Activated T-cell treated with anti-CD3 and anti-CD28 coated beads for 4 hours (primary cell): ENCODE results near the gene NPB.
"Not testable (repeated sequence)": the region's sequence is repeated elsewhere in the genome, so short reads cannot be mapped to it uniquely, and the experiment has no call there.

Source experiments
- DNase-seq: peaks from one replicate; pipeline ENCODE4 v3.0.0-alpha.2; 2020

NPB gene

GRCh38 chr17:81913394-81914102, 11.5 kb downstream of the NPB start:
- no peak for DNase-seq

- no peak for DNase-seq
These were observed 12.2 kb downstream of the NPB start for GRCh38 chr17:81914103-81914850.

GRCh38 chr17:81915331-81915730, 13.3 kb downstream of the NPB start:
- no peak for DNase-seq

- no peak for DNase-seq
These were observed 14.4 kb downstream of the NPB start for GRCh38 chr17:81916234-81917001.

GRCh38 chr17:81917565-81918332, 15.7 kb downstream of the NPB start, which contains the start of gene SIRT7:
Gene SIRT7 (minus strand): TSS chr17:81918176. CDS start chr17:81918131, 45 bp downstream.
- peak; percentile 72 for DNase-seq

- DNase-seq: not testable (repeated sequence)
These were observed 16.3 kb downstream of the NPB start for GRCh38 chr17:81918333-81918669.

GRCh38 chr17:81918832-81919545, 17.0 kb downstream of the NPB start:
- no peak for DNase-seq

GRCh38 chr17:81920612-81921536, 18.8 kb downstream of the NPB start:
- no peak for DNase-seq

GRCh38 chr17:81921537-81921862, 19.5 kb downstream of the NPB start:
- no peak for DNase-seq

- no peak for DNase-seq
These were observed 20.0 kb downstream of the NPB start for GRCh38 chr17:81921996-81922565.

- DNase-seq: no peak
These were observed 20.7 kb downstream of the NPB start for GRCh38 chr17:81922566-81923301.

GRCh38 chr17:81923302-81924260, 21.5 kb downstream of the NPB start:
- DNase-seq: no peak

GRCh38 chr17:81924557-81925532, 22.8 kb downstream of the NPB start:
- DNase-seq: no peak

- DNase-seq: no peak
These were observed 23.9 kb downstream of the NPB start for GRCh38 chr17:81925860-81926450.

- DNase-seq: peak; percentile 56
These were observed 24.6 kb downstream of the NPB start for GRCh38 chr17:81926451-81927151.

- DNase-seq: peak; percentile 29
These were observed 25.2 kb downstream of the NPB start for GRCh38 chr17:81927152-81927652.
